ENCODE data around the gene AGBL5. TPM values are rescaled to one million over a fixed set of nuclear protein-coding genes. Genes with fewer than 3 reads are reported as not detected.

The AGBL5 gene
- polyA plus RNA-seq, 2 of the 4 experiments (the other 2 are of a cell fraction) = 25.5 to 52.7 TPM

- DNase-seq (ENCODE audit: low read depth in 1 of 2, low spot score in 1 of 2) = peak; percentile 85 to 87
- peaks cover 17% of the 10 kb centered on the region for H3K4me1 ChIP-seq
- peak overlapping the region; percentile 70 for H3K4me3 ChIP-seq
- WGBS (ENCODE audit: missing lambda C conversion rate) = 1% methylated on average over 25 of the region's 38 CpGs
- CTCF ChIA-PET = interaction anchor here (0.5 to 15.3 kb wide), 35 partner anchors 9 to 1376 kb away, joined by 3 to 253 read pairs (median 4); partner anchors contain the start of genes ABHD1, AGBL5 and OST4
- POLR2A ChIA-PET = interaction anchor here (1.0 to 1.5 kb wide), 5 partner anchors 14 to 124 kb away, joined by 3 to 8 read pairs (median 4); partner anchors contain the start of genes AGBL5 and OST4
- TF ChIP-seq, protein P1, sequence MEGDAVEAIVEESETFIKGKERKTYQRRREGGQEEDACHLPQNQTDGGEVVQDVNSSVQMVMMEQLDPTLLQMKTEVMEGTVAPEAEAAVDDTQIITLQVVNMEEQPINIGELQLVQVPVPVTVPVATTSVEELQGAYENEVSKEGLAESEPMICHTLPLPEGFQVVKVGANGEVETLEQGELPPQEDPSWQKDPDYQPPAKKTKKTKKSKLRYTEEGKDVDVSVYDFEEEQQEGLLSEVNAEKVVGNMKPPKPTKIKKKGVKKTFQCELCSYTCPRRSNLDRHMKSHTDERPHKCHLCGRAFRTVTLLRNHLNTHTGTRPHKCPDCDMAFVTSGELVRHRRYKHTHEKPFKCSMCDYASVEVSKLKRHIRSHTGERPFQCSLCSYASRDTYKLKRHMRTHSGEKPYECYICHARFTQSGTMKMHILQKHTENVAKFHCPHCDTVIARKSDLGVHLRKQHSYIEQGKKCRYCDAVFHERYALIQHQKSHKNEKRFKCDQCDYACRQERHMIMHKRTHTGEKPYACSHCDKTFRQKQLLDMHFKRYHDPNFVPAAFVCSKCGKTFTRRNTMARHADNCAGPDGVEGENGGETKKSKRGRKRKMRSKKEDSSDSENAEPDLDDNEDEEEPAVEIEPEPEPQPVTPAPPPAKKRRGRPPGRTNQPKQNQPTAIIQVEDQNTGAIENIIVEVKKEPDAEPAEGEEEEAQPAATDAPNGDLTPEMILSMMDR (IDR thresholded peaks at IDR 0.05) = peak; percentile 69
- peak; percentile 69 to 74 for TF ChIP-seq RAD21 (conservative IDR thresholded peaks at IDR 0.05 in 1 of 2, IDR thresholded peaks at IDR 0.05 in 1 of 2)
- TF ChIP-seq TP53 (CRISPR knock-in tag; IDR thresholded peaks at IDR 0.05) = 0 out of 2 replicates have a peak, but pooled peaks have one; percentile 5
- TF ChIP-seq, protein P2, sequence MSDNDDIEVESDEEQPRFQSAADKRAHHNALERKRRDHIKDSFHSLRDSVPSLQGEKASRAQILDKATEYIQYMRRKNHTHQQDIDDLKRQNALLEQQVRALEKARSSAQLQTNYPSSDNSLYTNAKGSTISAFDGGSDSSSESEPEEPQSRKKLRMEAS (IDR thresholded peaks at IDR 0.05) = peak; percentile 89
- TF ChIP-seq MAFK (IDR thresholded peaks at IDR 0.05; ENCODE audit: partially characterized antibody) = peak; percentile 95
- TF ChIP-seq GATA3 (IDR thresholded peaks at IDR 0.05; ENCODE audit: borderline replicate concordance) = no peak
- TF ChIP-seq E2F6 (IDR thresholded peaks at IDR 0.05; ENCODE audit: borderline replicate concordance, low read depth) = peak; percentile 79
- TF ChIP-seq KDM1A (IDR thresholded peaks at IDR 0.05; ENCODE audit: low read depth) = no peak
- TF ChIP-seq SMC3 (IDR thresholded peaks at IDR 0.05) = peak; percentile 64
- TF ChIP-seq POLR2A (IDR thresholded peaks at IDR 0.05; ENCODE audit: low read length) = peak; percentile 71
- TF ChIP-seq HOXA7 (CRISPR knock-in tag; IDR thresholded peaks at IDR 0.05) = no peak
- 0 out of 2 replicates have a peak, but pooled peaks have one; percentile 14 for TF ChIP-seq MYC (IDR thresholded peaks at IDR 0.05; ENCODE audit: borderline replicate concordance, low read length)
- TF ChIP-seq CHD2 (IDR thresholded peaks at IDR 0.05; ENCODE audit: low read length, partially characterized antibody) = no peak
- peak overlapping the region; percentile 81 for H3K4me2 ChIP-seq
- no peak for FAIRE-seq
- no peaks in the 10 kb centered on the region for H3K9me3 ChIP-seq
- peak; percentile 62 to 74 for ATAC-seq
- H3K27ac ChIP-seq = peak overlapping the region; percentile 90 to 91
Measured at GRCh38 chr2:27085673-27086089, 34.2 kb downstream of the AGBL5 start.

- POLR2A ChIA-PET = interaction anchor here (1.0 to 1.5 kb wide), 4 partner anchors 14 to 124 kb away, joined by 3 to 8 read pairs (median 5); partner anchors contain the start of genes AGBL5 and OST4
- FAIRE-seq (no peak), ATAC-seq (peak; percentile 73 to 89), DNase-seq (ENCODE audit: low read depth in 1 of 2, low spot score in 1 of 2) (peak; percentile 95 to 97)
- CTCF ChIA-PET = interaction anchor here (0.6 to 15.3 kb wide), 31 partner anchors 9 to 1376 kb away, joined by 3 to 253 read pairs (median 6); partner anchors contain the start of genes ABHD1, AGBL5 and OST4
- Histone ChIP-seq H3K9me3 (no peaks in the 10 kb centered on the region), H3K4me2 (peak overlapping the region; percentile 81), H3K4me1 (peaks cover 17% of the 10 kb centered on the region), H3K27ac (peak overlapping the region; percentile 90 to 91), H3K4me3 (peak overlapping the region; percentile 70)
- 2% methylated on average over 28 of the region's 81 CpGs for WGBS (ENCODE audit: missing lambda C conversion rate)
- TF ChIP-seq TP53 (CRISPR knock-in tag; IDR thresholded peaks at IDR 0.05) = no peak
- no peak for TF ChIP-seq HOXB13 (CRISPR knock-in tag; IDR thresholded peaks at IDR 0.05; ENCODE audit: low read depth)
- TF ChIP-seq KDM5A (IDR thresholded peaks at IDR 0.05) = peak; percentile 74
- 0 out of 2 replicates have a peak, but pooled peaks have one; percentile 78 for TF ChIP-seq MAZ (IDR thresholded peaks at IDR 0.05; ENCODE audit: borderline replicate concordance, low read depth, low read length)
- TF ChIP-seq ZSCAN20 (CRISPR knock-in tag; IDR thresholded peaks at IDR 0.05) = no peak
- TF ChIP-seq CBX2 (IDR thresholded peaks at IDR 0.05; ENCODE audit: borderline replicate concordance, low read depth) = no peak
- TF ChIP-seq NR3C1 (IDR thresholded peaks at IDR 0.05) = no peak
- peak in 1 of 2 experiments; percentile 53; a peak in 2 of 5 replicates for TF ChIP-seq JUN (IDR thresholded peaks at IDR 0.05)
- no peak for TF ChIP-seq RFX5 (IDR thresholded peaks at IDR 0.05)
- TF ChIP-seq RNF2 (IDR thresholded peaks at IDR 0.05; ENCODE audit: borderline replicate concordance, low read depth) = peak; percentile 33; the same call in 1 of the 2 replicates
- TF ChIP-seq POLR2AphosphoS2 (conservative IDR thresholded peaks at IDR 0.05; ENCODE audit: low read length) = no peak
- TF ChIP-seq EHF (CRISPR knock-in tag; IDR thresholded peaks at IDR 0.05) = no peak
- no peak for TF ChIP-seq CBX8 (IDR thresholded peaks at IDR 0.05)
- TF ChIP-seq BHLHE40 (IDR thresholded peaks at IDR 0.05; ENCODE audit: low read depth, low read length) = peak; percentile 85
- TF ChIP-seq HDAC2 (IDR thresholded peaks at IDR 0.05) = no peak
- TF ChIP-seq NFE2L2 (conservative IDR thresholded peaks at IDR 0.05; ENCODE audit: low read length) = no peak
- peak; percentile 79 for TF ChIP-seq SMC3 (IDR thresholded peaks at IDR 0.05)
- TF ChIP-seq RAD21 (conservative IDR thresholded peaks at IDR 0.05 in 1 of 2, IDR thresholded peaks at IDR 0.05 in 1 of 2) = peak; percentile 31 to 63; a peak in 4 of 5 replicates
- TF ChIP-seq, protein P2 (IDR thresholded peaks at IDR 0.05) = peak; percentile 97
- no peak for TF ChIP-seq MAFK (IDR thresholded peaks at IDR 0.05; ENCODE audit: partially characterized antibody)
- TF ChIP-seq HEYL (CRISPR knock-in tag; IDR thresholded peaks at IDR 0.05) = no peak
- TF ChIP-seq PHF8 (IDR thresholded peaks at IDR 0.05; ENCODE audit: borderline replicate concordance, low read depth) = peak; percentile 80
- peak; percentile 41; the same call in 1 of the 2 replicates for TF ChIP-seq POLR2A (IDR thresholded peaks at IDR 0.05; ENCODE audit: low read length)
- TF ChIP-seq FOXS1 (CRISPR knock-in tag; IDR thresholded peaks at IDR 0.05) = no peak
- TF ChIP-seq, protein P3, sequence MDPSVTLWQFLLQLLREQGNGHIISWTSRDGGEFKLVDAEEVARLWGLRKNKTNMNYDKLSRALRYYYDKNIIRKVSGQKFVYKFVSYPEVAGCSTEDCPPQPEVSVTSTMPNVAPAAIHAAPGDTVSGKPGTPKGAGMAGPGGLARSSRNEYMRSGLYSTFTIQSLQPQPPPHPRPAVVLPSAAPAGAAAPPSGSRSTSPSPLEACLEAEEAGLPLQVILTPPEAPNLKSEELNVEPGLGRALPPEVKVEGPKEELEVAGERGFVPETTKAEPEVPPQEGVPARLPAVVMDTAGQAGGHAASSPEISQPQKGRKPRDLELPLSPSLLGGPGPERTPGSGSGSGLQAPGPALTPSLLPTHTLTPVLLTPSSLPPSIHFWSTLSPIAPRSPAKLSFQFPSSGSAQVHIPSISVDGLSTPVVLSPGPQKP (IDR thresholded peaks at IDR 0.05; ENCODE audit: low read depth, low read length) = no peak
Measured at GRCh38 chr2:27086090-27086723, 34.7 kb downstream of the AGBL5 start.
